ENCODE results near the gene CLIP4.

Gene CLIP4

GRCh38 chr2:29175338-29175737, 60.1 kb downstream of the CLIP4 start:
- no peak overlapping the region for H3K4me3 ChIP-seq (ENCODE audit: low read length)
- H4K20me1 ChIP-seq (ENCODE audit: control insufficient read depth, insufficient read depth, low read depth, low read length) = no peaks in the 10 kb centered on the region
- H3K36me3 ChIP-seq (ENCODE audit: control insufficient read depth, low read length) = no peaks in the 10 kb centered on the region
- TF ChIP-seq CTCF (IDR thresholded peaks at IDR 0.05; ENCODE audit: low read depth, low read length, poor library complexity, severe bottlenecking) (no peak), EZH2phosphoT487 (IDR thresholded peaks at IDR 0.05; ENCODE audit: borderline replicate concordance, low read length) (no peak)
- H3K9me3 ChIP-seq (ENCODE audit: control insufficient read depth, insufficient read depth, low read length) = no peaks in the 10 kb centered on the region
- H3K4me1 ChIP-seq (ENCODE audit: control insufficient read depth, low read length) = no peaks in the 10 kb centered on the region
- H3K27me3 ChIP-seq (ENCODE audit: control insufficient read depth, low read length) = no peaks in the 10 kb centered on the region
- no peaks in the 10 kb centered on the region for H3K79me2 ChIP-seq (ENCODE audit: control insufficient read depth, low read length)
- no peaks in the 10 kb centered on the region for H3F3A ChIP-seq (ENCODE audit: control insufficient read depth, insufficient read depth)
- no peaks in the 10 kb centered on the region for H3K9me2 ChIP-seq (replicated peaks; ENCODE audit: control insufficient read depth, low read length)
- H3K27ac ChIP-seq (ENCODE audit: low read depth, low read length) = no peak overlapping the region
- no peak overlapping the region for H3K4me2 ChIP-seq (ENCODE audit: low read length)

- no peaks in the 10 kb centered on the region for H3K9me2 ChIP-seq (replicated peaks; ENCODE audit: control insufficient read depth, low read length)
- H3K27me3 ChIP-seq (ENCODE audit: control insufficient read depth, low read length) = 0 out of 2 replicates have a peak, but pooled peaks cover 2% of the 10 kb centered on the region
- H3K79me2 ChIP-seq (ENCODE audit: control insufficient read depth, low read length) = no peaks in the 10 kb centered on the region
- no peaks in the 10 kb centered on the region for H4K20me1 ChIP-seq (ENCODE audit: control insufficient read depth, insufficient read depth, low read depth, low read length)
- no peaks in the 10 kb centered on the region for H3K36me3 ChIP-seq (ENCODE audit: control insufficient read depth, low read length)
- H3F3A ChIP-seq (ENCODE audit: control insufficient read depth, insufficient read depth) = no peaks in the 10 kb centered on the region
- H3K4me2 ChIP-seq (ENCODE audit: low read length) = no peak overlapping the region
- no peak for TF ChIP-seq EZH2phosphoT487 (IDR thresholded peaks at IDR 0.05; ENCODE audit: borderline replicate concordance, low read length)
- H3K9me3 ChIP-seq (ENCODE audit: control insufficient read depth, insufficient read depth, low read length) = no peaks in the 10 kb centered on the region
- no peak overlapping the region for H3K27ac ChIP-seq (ENCODE audit: low read depth, low read length)
- H3K4me1 ChIP-seq (ENCODE audit: control insufficient read depth, low read length) = no peaks in the 10 kb centered on the region
- no peak overlapping the region for H3K4me3 ChIP-seq (ENCODE audit: low read length)
Measured at GRCh38 chr2:29182334-29182733, 67.1 kb downstream of the CLIP4 start.

GRCh38 chr2:29182920-29183319, 67.7 kb downstream of the CLIP4 start:
- Histone ChIP-seq H3K4me1 (ENCODE audit: control insufficient read depth, low read length) (no peaks in the 10 kb centered on the region), H3K4me3 (ENCODE audit: low read length) (no peak overlapping the region), H3K36me3 (ENCODE audit: control insufficient read depth, low read length) (no peaks in the 10 kb centered on the region), H3K27ac (ENCODE audit: low read depth, low read length) (no peak overlapping the region), H3K79me2 (ENCODE audit: control insufficient read depth, low read length) (no peaks in the 10 kb centered on the region), H3F3A (ENCODE audit: control insufficient read depth, insufficient read depth) (no peaks in the 10 kb centered on the region), H3K4me2 (ENCODE audit: low read length) (no peak overlapping the region), H3K9me2 (replicated peaks; ENCODE audit: control insufficient read depth, low read length) (no peaks in the 10 kb centered on the region), H3K9me3 (ENCODE audit: control insufficient read depth, insufficient read depth, low read length) (no peaks in the 10 kb centered on the region), H4K20me1 (ENCODE audit: control insufficient read depth, insufficient read depth, low read depth, low read length) (no peaks in the 10 kb centered on the region), H3K27me3 (ENCODE audit: control insufficient read depth, low read length) (0 out of 2 replicates have a peak, but pooled peaks cover 2% of the 10 kb centered on the region)
- TF ChIP-seq CTCF (IDR thresholded peaks at IDR 0.05; ENCODE audit: low read depth, low read length, poor library complexity, severe bottlenecking) = no peak
- TF ChIP-seq EZH2phosphoT487 (IDR thresholded peaks at IDR 0.05; ENCODE audit: borderline replicate concordance, low read length) = no peak

- Histone ChIP-seq H3K9me2 (replicated peaks; ENCODE audit: control insufficient read depth, low read length) (no peaks in the 10 kb centered on the region), H3K27me3 (ENCODE audit: control insufficient read depth, low read length) (0 out of 2 replicates have a peak, but pooled peaks cover 2% of the 10 kb centered on the region), H3F3A (ENCODE audit: control insufficient read depth, insufficient read depth) (no peaks in the 10 kb centered on the region), H3K79me2 (ENCODE audit: control insufficient read depth, low read length) (no peaks in the 10 kb centered on the region), H3K36me3 (ENCODE audit: control insufficient read depth, low read length) (no peaks in the 10 kb centered on the region), H3K4me3 (ENCODE audit: low read length) (no peak overlapping the region), H3K9me3 (ENCODE audit: control insufficient read depth, insufficient read depth, low read length) (no peaks in the 10 kb centered on the region), H3K4me1 (ENCODE audit: control insufficient read depth, low read length) (peaks cover 10% of the 10 kb centered on the region), H3K27ac (ENCODE audit: low read depth, low read length) (no peak overlapping the region), H3K4me2 (ENCODE audit: low read length) (no peak overlapping the region), H4K20me1 (ENCODE audit: control insufficient read depth, insufficient read depth, low read depth, low read length) (no peaks in the 10 kb centered on the region)
- TF ChIP-seq EZH2phosphoT487 (IDR thresholded peaks at IDR 0.05; ENCODE audit: borderline replicate concordance, low read length) (no peak), CTCF (IDR thresholded peaks at IDR 0.05; ENCODE audit: low read depth, low read length, poor library complexity, severe bottlenecking) (no peak)
Measured at GRCh38 chr2:29184531-29184930, 69.3 kb downstream of the CLIP4 start.
